GM13976 (cell line): ENCODE measurements around the gene TPH1.

Source experiments
- DNase-seq: peaks from one replicate; pipeline ENCODE4 v3.0.0; 2012; ENCODE audit warnings: low spot score
- CTCF ChIP-seq: IDR thresholded peaks from 2 replicates; pipeline ENCODE4 v1.5.1; 2012; ENCODE audit warnings: borderline replicate concordance, mild to moderate bottlenecking; ENCODE audit not compliant: insufficient read depth; ENCODE audit errors: extremely low read depth, missing control alignments, control extremely low read depth
- in situ Hi-C: fragments of 300-500 bp; cut with MboI; formaldehyde crosslinking; loops from one replicate; pipeline ENCODE4 v1.12.0; 2022; ENCODE audit warnings: low sequenced_read_pairs, mixed read lengths, inconsistent platforms; ENCODE audit not compliant: unreplicated experiment

The TPH1 gene

GRCh38 chr11:18065572-18065971 is 19.5 kb upstream of the TPH1 start:
- no peak for TF ChIP-seq CTCF
- DNase-seq: no peak
- in situ Hi-C loops: no loop called here

GRCh38 chr11:18064450-18065054 is 18.5 kb upstream of the TPH1 start:
- in situ Hi-C loops: no loop called here
- DNase-seq: no peak

GRCh38 chr11:18063862-18064434 is 17.9 kb upstream of the TPH1 start:
- no peak for TF ChIP-seq CTCF
- in situ Hi-C loops: no loop called here
- no peak for DNase-seq

More at GRCh38 chr11:18064450-18065054, 18.5 kb upstream of the TPH1 start:
- TF ChIP-seq CTCF: no peak

- in situ Hi-C loops: no loop called here
- DNase-seq: no peak
- no peak for TF ChIP-seq CTCF
Observed at GRCh38 chr11:18063125-18063524, 17.1 kb upstream of the TPH1 start.

- DNase-seq: no peak
- in situ Hi-C loops: no loop called here
- no peak for TF ChIP-seq CTCF
Observed at GRCh38 chr11:18061351-18061750, 15.3 kb upstream of the TPH1 start.

- in situ Hi-C loops: no loop called here
- TF ChIP-seq CTCF: no peak
Observed at GRCh38 chr11:18056561-18057181, 10.6 kb upstream of the TPH1 start.

More at GRCh38 chr11:18056561-18057181, 10.6 kb upstream of the TPH1 start:
- no peak for DNase-seq
